Stimulated activated naive CD4-positive, alpha-beta T cell (primary cell): ENCODE measurements around the gene DOK1.
"Not testable (repeated sequence)": the region's sequence is repeated elsewhere in the genome, so short reads cannot be mapped to it uniquely, and the experiment has no call there.

Experiments used
- DNase-seq, 6 experiments: peaks; one replicate each; lab custom pipeline; 2025; lab: John Stamatoyannopoulos, UW

The DOK1 gene

DNA sequence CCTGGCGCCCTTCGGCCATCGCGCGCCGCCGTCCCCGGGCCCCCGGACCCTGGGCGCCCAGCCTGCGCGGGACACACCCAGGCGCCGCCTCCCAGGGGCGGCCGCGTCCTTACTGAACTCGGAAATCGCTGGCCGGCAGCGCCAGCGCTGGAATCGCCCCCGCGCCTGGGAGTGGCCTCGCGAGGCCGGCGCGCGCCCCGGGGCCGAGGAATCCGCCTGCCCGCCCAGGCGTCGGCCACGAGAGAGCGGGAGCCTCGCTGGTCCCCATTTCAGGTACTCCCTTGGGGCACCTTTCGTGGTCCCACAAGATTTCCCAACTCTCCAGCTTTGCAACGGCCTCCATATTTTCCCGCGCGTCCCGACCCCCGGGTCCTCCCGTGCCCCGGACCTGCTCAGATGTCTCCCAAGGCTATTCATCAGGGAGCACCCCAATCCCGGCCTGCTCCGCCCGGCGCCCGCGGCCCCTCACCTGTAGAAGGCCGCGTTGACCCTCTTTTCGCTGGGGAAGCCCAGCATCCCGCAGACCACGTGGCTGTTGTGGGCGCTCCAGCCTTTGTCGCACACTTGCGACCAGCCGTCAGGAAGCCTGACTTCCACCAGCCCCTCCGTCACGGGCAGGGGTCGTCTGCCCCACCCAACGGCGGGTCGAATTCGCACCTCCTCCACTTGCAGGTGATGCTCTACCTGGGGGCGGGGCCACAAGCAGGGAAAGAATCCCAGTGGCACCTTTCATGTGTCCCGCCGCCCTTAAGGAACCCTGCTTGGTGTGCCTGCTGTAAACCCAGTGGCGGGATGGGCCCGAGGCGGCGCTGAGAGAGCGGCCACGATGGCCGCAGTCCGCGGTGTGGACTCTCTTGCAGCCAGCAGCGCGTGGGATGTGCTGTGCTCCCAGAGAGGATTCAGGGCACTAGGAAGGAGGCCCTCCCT is 5.4 kb upstream of the DOK1 start:
- DNase-seq, result no peak

GRCh38 chr2:74550231-74550630 is 4.3 kb upstream of the DOK1 start:
- DNase-seq, result no peak

DNA sequence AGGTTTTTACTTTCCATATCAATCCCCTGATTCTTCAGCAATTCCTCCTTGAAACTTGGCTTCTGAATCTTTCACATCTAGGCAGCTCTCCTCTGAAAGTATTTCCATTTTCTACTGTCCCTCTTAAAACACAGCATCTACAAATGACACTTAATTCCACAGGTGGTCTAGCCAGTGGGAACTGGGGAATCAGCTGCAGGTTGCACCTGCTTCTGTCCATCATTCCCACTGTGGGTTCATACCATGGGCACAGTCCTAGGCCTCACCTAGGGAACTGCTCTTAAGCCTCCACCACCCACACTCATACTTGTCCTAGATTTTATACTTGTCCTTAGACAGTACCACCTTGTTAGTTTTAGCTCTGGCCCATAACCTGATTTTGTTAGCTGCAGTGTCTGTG is 3.0 kb upstream of the DOK1 start:
- DNase-seq, result no peak

- DNase-seq, result no peak
Observed at GRCh38 chr2:74551942-74552913, 2.3 kb upstream of the DOK1 start.

- DNase-seq, result no peak
Observed at GRCh38 chr2:74552914-74553811, 1.4 kb upstream of the DOK1 start.

DNA sequence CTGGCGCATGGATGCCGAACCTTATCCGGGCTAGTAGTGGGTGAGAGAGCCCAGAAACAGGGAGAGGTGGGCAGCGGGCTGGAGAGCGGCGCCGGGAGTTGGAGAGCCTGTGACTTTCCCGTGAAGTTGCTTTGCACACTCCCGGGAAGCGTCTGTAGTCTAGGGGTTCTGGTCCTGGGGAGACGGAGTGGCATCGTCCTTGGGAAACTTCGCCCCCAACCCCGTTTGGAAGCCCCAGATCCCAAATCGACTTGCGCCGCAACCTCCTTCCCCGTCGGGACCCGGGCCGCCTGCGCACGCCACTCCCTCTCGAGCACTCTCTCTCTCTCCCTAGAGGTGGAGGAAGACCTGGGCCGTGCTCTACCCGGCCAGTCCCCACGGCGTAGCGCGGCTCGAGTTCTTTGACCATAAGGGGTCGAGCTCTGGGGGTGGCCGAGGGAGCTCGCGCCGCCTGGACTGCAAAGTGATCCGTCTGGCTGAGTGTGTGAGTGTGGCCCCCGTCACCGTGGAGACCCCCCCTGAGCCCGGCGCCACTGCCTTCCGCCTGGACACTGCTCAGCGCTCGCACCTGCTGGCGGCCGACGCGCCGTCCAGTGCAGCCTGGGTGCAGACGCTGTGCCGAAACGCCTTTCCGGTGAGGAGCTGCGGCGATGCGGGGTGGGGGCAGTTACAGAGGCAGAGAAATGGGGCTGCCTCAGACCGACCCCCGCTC is 456 bp downstream of the DOK1 start:
- peak in 4 of 6 experiments; percentile 7 to 68 (median 34) for DNase-seq

DNA sequence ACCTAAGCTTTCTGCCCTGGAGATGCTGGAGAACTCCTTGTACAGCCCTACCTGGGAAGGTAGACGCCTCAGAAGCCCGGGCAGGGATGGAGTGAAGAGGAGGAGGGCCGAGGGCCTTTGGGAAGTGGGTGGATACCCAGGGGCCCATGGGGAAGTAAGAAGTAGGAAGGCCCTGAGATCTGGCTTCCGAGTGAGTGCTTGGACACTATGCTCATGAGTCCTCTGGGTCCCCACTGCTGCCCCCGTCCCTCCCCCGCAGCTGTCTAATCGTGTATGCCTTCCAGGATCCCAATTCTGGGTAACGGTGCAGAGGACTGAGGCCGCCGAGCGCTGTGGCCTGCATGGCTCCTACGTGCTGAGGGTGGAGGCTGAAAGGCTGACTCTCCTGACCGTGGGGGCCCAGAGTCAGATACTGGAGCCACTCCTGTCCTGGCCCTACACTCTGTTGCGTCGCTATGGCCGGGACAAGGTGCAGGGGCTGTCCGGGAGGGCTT is 1.1 kb downstream of the DOK1 start:
- no peak for DNase-seq

GRCh38 chr2:74556159-74556558 is 1.6 kb downstream of the DOK1 start:
- no peak for DNase-seq

GRCh38 chr2:74556831-74557370 is 2.4 kb downstream of the DOK1 start:
- no peak for DNase-seq

DNA sequence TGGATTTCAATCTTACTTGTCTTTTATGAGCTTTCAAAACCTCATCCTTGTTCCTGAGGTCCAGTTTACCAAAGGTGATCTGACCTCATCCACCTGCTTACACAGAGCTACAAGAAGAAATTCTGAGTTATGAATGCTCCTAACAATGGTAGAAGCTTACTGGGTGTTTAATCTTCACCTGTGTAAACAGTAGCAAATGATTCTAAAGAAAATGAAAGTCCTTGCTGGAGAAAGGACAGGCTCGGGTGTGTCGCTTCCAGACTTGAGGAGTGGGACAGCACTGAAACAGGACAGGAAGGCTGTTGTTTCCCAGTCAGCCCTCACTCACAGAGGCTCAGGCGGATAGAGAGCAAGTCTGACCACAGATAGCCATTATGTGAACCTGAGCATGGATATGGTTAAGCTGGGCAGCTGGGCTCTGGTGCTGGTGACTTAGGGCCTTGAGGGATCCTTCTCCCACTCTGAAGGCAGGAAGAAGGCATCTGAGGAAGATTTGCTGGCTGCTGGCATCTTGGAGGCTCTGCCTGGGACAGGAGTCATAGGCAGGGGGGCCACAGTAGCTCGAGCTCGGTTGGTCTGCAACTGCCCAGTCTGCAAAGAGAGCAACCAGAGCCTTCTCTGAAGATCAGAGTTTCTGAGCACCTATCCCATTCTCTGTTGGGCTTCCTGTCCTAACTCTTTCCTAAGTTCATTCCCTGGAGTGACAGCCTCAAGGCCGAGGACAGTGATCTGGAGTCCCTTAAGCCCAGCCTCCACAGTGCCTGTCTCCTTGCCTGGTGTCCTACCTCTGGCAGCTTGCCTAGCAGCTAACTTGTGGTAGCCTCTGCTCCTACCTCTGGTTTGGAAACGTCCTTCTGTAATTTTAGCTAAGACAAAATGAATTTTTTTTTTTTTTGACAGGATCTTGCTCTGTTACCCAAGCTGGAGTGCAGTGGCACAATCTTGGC is 4.0 kb downstream of the DOK1 start:
- DNase-seq, result no peak

DNA sequence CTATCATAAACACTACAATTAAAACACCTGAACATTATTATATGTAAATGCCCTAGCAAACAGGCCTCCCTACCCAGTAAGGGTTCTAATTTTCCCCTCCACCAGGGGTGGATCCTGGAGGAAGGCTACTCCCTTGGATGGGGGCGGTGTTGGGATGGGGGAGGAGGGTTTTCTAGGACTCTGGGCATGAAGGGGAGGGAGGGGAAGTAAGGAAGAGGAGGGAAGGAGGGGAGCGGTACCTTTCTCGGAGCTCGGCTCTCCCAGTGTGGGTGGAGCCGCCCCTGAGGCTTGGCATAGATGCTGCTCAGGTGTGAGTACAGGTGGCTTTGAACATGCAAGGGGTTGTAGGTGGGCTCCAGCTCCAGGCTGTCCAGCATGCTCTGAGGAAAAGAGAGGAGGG is 5.4 kb downstream of the DOK1 start:
- DNase-seq, result no peak

- no peak for DNase-seq
Observed at GRCh38 chr2:74560591-74560990, 6.1 kb downstream of the DOK1 start.

DNA sequence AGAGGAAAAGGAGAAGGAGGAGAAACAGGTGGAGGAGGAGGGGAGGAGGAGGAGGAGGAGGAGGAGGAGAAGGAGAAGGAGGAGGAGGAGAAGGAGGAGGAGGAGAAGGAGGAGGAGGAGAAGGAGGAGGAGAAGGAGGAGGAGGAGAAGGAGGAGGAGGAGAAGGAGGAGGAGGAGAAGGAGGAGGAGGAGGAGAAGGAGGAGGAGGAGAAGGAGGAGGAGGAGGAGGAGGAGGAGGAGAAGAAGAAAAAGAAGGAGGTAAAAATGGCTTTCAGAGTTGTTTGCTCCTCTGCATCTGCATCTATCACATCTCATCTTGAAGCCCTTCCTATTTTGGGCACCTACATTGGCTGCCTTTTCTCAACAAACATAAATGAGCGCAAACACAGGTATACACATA is 6.5 kb downstream of the DOK1 start:
- not testable (repeated sequence) for DNase-seq

DNA sequence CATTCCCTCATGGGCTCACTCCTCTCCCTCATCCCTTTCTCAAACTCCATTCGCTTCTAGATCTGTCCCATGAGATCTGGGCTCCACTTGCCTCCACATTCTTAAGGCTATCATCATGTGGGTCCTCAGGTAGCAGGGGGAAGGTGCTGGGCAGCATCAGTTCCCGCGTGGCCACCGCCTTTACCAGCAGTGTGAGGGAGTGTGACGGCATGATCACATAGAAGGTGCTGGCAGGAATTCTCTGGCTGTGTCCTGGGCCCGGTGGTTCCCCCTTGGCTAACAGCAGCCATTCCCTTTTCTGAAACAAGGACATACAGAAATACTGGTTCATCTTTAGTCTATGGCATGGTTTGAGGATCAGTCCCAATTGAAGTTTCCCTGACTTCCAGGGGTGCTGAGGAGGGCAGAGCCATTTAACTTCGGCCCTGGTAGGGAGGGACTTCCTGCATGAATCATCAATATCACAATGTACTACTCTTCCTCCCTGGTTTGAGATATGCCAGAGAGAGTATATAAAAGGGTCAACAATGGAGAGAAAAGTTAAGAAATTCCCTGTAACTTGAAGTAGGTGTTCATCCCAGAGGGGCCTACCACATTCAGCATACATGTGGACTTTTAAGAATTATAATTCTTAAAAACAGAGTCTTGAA is 7.7 kb downstream of the DOK1 start:
- no peak for DNase-seq

- no peak for DNase-seq
Observed at GRCh38 chr2:74564222-74564621, 9.7 kb downstream of the DOK1 start.

GRCh38 chr2:74566076-74566753 is 11.7 kb downstream of the DOK1 start:
- DNase-seq, result no peak

- no peak for DNase-seq
Observed at GRCh38 chr2:74566754-74567085, 12.2 kb downstream of the DOK1 start.

DNA sequence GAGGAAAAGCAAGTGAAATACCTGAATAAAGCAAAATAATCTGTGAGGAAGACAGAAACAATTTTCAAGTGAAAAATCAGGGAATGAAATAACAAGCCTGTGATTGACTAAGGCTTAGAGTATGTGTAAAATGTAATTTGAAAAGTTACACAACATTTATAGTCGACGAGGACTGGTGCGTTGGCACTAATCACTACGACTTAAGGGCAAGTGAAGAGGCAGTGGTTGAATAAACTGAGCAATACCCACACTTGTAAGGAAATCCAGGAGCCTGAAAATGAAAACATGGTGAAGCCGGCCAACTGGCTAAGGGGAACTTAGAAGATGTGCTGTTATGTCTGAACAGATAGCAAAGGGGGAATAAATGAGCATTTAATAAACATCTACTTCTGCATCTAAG is 13.4 kb downstream of the DOK1 start:
- no peak for DNase-seq
